KMS-11 (cell line): Measurements from ENCODE around the gene LHX6.

Experiments used
- H2AFZ ChIP-seq: fragments of 200-600 bp; sonication (generic); 2 replicates; pipeline ENCODE4 v1.6.1; 2016; ENCODE audit warnings: antibody characterized with exemption, mixed run types, low read depth
- H3K27ac ChIP-seq: fragments of 200-600 bp; sonication (generic); 2 replicates; pipeline ENCODE4 v1.6.1; 2016; ENCODE audit warnings: mild to moderate bottlenecking, mixed run types
- H3K27me3 ChIP-seq: fragments of 200-600 bp; sonication (generic); 2 replicates; pipeline ENCODE4 v1.6.1; 2017; ENCODE audit warnings: mild to moderate bottlenecking, low read depth, mixed run types, moderate library complexity; ENCODE audit not compliant: insufficient read depth
- H3K36me3 ChIP-seq: fragments of 200-600 bp; sonication (generic); 2 replicates; pipeline ENCODE4 v1.6.1; 2017; ENCODE audit warnings: mild to moderate bottlenecking, mixed run types; ENCODE audit not compliant: insufficient read depth
- H3K4me1 ChIP-seq: fragments of 200-600 bp; sonication (generic); 2 replicates; pipeline ENCODE4 v1.6.1; 2016; ENCODE audit warnings: mild to moderate bottlenecking, low read depth, mixed run types; ENCODE audit not compliant: poor library complexity, severe bottlenecking
- H3K4me2 ChIP-seq: fragments of 200-600 bp; sonication (generic); 2 replicates; pipeline ENCODE4 v1.7.0; 2016; ENCODE audit warnings: mild to moderate bottlenecking, mixed run types
- H3K4me3 ChIP-seq: fragments of 200-600 bp; sonication (generic); IDR thresholded peaks from 2 replicates; pipeline ENCODE4 v1.6.1; 2017; ENCODE audit warnings: low read depth, low read length, mixed read lengths; ENCODE audit not compliant: insufficient read depth
- H3K79me2 ChIP-seq: fragments of 200-600 bp; sonication (generic); 2 replicates; pipeline ENCODE4 v1.6.1; 2016; ENCODE audit warnings: low read depth, mixed run types; ENCODE audit not compliant: insufficient read depth
- H3K9ac ChIP-seq: fragments of 200-600 bp; sonication (generic); 2 replicates; pipeline ENCODE4 v1.6.1; 2016; ENCODE audit warnings: mild to moderate bottlenecking, mixed run types
- H4K20me1 ChIP-seq: fragments of 200-600 bp; sonication (generic); 2 replicates; pipeline ENCODE4 v1.6.1; 2016; ENCODE audit warnings: mild to moderate bottlenecking, mixed run types; ENCODE audit not compliant: insufficient read depth
- CTCF ChIP-seq: fragments of 200-600 bp; sonication (generic); conservative IDR thresholded peaks from 2 replicates; pipeline ENCODE4 v1.6.1; 2017; ENCODE audit warnings: low read depth, mild to moderate bottlenecking, antibody characterized with exemption, low read length, moderate library complexity, mixed read lengths

LHX6 gene

GRCh38 chr9:122192914-122193525 lies 35.7 kb downstream of the LHX6 start:
- no peaks in the 10 kb centered on the region for H3K79me2 ChIP-seq
- no peaks in the 10 kb centered on the region for H4K20me1 ChIP-seq
- H3K36me3 ChIP-seq, result no peaks in the 10 kb centered on the region
- H3K4me3 ChIP-seq, result no peak overlapping the region
- no peak for TF ChIP-seq CTCF
- no peak overlapping the region for H2AFZ ChIP-seq
- no peaks in the 10 kb centered on the region for H3K27me3 ChIP-seq
- no peak overlapping the region for H3K4me2 ChIP-seq
- no peak overlapping the region for H3K9ac ChIP-seq
- no peak overlapping the region for H3K27ac ChIP-seq
- H3K4me1 ChIP-seq, result no peaks in the 10 kb centered on the region

DNA sequence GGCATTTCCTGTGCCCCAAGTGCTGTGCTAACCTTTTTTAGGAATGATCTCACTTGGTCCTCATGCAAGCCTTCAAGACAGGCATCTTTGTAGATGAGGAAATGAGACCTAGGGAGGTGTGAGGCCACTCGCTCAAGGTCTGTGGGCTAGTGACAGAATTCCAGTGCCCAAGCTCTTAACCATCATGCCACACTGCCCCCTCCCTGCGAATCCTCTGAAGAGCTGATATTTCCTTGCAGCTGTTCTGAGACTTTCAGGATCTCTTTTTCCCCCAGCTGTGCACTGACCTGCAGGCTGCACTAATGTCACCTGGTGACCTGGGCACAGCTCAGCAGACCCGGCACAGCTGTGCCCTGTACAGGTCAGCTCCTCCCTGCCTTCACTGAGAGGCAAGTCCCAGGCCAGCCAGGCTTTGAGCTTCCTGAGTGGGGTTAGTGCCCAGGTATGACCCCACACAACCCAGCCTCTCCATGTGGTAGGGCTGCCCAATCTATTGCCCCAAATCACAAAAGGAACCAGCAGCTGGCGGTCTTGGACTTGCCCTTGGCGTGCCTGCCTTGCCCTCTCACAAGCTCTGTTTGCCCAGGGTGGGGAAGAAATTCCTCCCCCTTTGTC lies 36.4 kb downstream of the LHX6 start:
- Histone ChIP-seq H3K27me3 (no peaks in the 10 kb centered on the region), H4K20me1 (no peaks in the 10 kb centered on the region), H3K79me2 (no peaks in the 10 kb centered on the region), H3K4me3 (no peak overlapping the region), H2AFZ (no peak overlapping the region), H3K27ac (no peak overlapping the region), H3K4me1 (no peaks in the 10 kb centered on the region), H3K9ac (no peak overlapping the region), H3K4me2 (no peak overlapping the region), H3K36me3 (no peaks in the 10 kb centered on the region)
- no peak for TF ChIP-seq CTCF

DNA sequence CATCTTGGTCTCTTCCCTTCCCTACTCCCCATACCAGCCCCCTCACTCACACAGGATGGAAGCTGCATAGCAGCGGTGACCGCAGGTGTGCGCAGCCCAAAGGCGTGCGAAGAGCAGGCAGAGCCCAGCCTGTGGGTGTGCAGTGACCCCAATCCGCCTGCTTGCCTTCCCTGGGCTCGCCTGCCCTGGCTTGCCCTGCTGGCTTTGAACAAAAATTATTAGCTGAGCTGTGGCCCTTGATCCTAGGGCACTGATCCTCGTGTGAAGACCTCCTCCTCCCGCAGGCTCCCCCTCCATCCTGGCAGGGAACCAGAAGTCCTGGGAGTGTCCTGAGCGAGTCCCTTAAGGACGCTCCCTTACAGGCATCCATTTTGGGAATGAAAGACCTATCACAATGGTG lies 37.2 kb downstream of the LHX6 start:
- H3K36me3 ChIP-seq, result no peaks in the 10 kb centered on the region
- no peak for TF ChIP-seq CTCF
- H3K4me3 ChIP-seq, result no peak overlapping the region
- no peak overlapping the region for H3K9ac ChIP-seq
- no peaks in the 10 kb centered on the region for H3K4me1 ChIP-seq
- no peaks in the 10 kb centered on the region for H3K79me2 ChIP-seq
- no peaks in the 10 kb centered on the region for H3K27me3 ChIP-seq
- H3K4me2 ChIP-seq, result no peak overlapping the region
- H2AFZ ChIP-seq, result no peak overlapping the region
- H4K20me1 ChIP-seq, result no peaks in the 10 kb centered on the region
- H3K27ac ChIP-seq, result no peak overlapping the region

GRCh38 chr9:122190597-122191381 lies 38.0 kb downstream of the LHX6 start:
- Histone ChIP-seq H2AFZ (no peak overlapping the region), H3K36me3 (no peaks in the 10 kb centered on the region), H3K9ac (no peak overlapping the region), H3K79me2 (no peaks in the 10 kb centered on the region), H3K4me3 (no peak overlapping the region), H3K27me3 (no peaks in the 10 kb centered on the region), H3K4me2 (no peak overlapping the region), H3K4me1 (no peaks in the 10 kb centered on the region), H4K20me1 (no peaks in the 10 kb centered on the region), H3K27ac (no peak overlapping the region)
- TF ChIP-seq CTCF, result no peak
